LNCaP clone FGC (cell line): ENCODE results near the gene IST1.

Source experiments
- DNase-seq: peaks from one replicate; pipeline ENCODE4 v3.0.0-alpha.2; 2011; ENCODE audit warnings: low read depth
- H3K4me3 ChIP-seq: 2 replicates; pipeline ENCODE4 v1.5.1; 2011; ENCODE audit warnings: mild to moderate bottlenecking, low read depth, low read length, control low read depth
- TF ChIP-seq, protein P1 (sequence below): IDR thresholded peaks from 2 replicates; pipeline ENCODE4 v1.5.1; 2012; ENCODE audit warnings: mild to moderate bottlenecking; ENCODE audit not compliant: control insufficient read depth, insufficient read depth; ENCODE audit errors: extremely low read depth

Gene IST1

GRCh38 chr16:71966932-71967331 lies 71.6 kb downstream of the IST1 start:
- H3K4me3 ChIP-seq: no peak overlapping the region
- TF ChIP-seq, protein P1, sequence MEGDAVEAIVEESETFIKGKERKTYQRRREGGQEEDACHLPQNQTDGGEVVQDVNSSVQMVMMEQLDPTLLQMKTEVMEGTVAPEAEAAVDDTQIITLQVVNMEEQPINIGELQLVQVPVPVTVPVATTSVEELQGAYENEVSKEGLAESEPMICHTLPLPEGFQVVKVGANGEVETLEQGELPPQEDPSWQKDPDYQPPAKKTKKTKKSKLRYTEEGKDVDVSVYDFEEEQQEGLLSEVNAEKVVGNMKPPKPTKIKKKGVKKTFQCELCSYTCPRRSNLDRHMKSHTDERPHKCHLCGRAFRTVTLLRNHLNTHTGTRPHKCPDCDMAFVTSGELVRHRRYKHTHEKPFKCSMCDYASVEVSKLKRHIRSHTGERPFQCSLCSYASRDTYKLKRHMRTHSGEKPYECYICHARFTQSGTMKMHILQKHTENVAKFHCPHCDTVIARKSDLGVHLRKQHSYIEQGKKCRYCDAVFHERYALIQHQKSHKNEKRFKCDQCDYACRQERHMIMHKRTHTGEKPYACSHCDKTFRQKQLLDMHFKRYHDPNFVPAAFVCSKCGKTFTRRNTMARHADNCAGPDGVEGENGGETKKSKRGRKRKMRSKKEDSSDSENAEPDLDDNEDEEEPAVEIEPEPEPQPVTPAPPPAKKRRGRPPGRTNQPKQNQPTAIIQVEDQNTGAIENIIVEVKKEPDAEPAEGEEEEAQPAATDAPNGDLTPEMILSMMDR: no peak
- DNase-seq: peak; percentile 33

GRCh38 chr16:71969353-71969752 lies 74.0 kb downstream of the IST1 start:
- TF ChIP-seq, protein P1: no peak
- H3K4me3 ChIP-seq: no peak overlapping the region
- no peak for DNase-seq

DNA sequence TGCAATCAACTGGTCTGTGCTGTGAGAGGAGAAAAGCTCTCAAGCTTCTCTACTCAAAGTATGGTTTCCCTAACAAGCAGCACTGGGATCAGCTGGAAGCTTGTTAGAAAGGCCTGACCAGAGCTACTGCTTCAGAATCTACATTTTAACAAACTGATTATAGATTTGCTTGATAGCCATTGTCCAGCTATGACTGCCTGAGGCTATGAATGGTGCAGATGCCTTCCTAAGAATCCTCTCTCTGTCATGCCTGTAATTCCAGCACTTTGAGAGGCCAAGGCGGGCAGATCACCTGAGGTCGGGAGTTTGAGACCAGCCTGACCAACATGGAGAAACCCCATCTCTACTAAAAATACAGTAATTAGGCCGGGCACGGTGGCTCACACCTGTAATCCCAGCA lies 76.2 kb downstream of the IST1 start:
- no peak for DNase-seq
- no peak overlapping the region for H3K4me3 ChIP-seq
- TF ChIP-seq, protein P1: no peak

DNA sequence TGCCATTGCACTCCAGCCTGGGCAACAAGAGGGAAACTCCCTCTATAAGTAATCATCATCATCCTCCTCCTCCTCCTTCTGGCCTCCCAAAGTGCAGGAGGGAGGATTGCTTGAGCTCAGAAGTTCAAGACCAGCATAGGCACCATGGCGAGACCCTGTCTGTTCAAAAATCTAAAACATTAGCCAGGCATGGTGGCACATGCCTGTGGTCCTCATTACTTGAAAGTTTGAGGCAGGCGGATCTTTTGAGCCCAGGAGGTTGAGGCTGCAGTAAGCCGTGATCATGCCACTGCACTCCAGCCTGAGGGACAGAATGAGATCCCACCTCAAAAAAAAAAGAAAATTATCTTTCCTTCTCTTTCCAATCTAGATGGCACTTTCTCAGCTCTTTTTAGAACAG lies 77.0 kb downstream of the IST1 start:
- H3K4me3 ChIP-seq: no peak overlapping the region
- no peak for DNase-seq
- TF ChIP-seq, protein P1: no peak

GRCh38 chr16:71973001-71973400 lies 77.7 kb downstream of the IST1 start:
- DNase-seq: no peak
- H3K4me3 ChIP-seq: no peak overlapping the region
- TF ChIP-seq, protein P1: no peak

GRCh38 chr16:71974068-71974818 lies 78.9 kb downstream of the IST1 start:
- TF ChIP-seq, protein P1: no peak
- DNase-seq: no peak
- no peak overlapping the region for H3K4me3 ChIP-seq
